ENCODE measurements around the gene F10. TPM values are rescaled to one million over a fixed set of nuclear protein-coding genes. Genes with fewer than 3 reads are reported as not detected.
"Not testable (repeated sequence)": the region's sequence is repeated elsewhere in the genome, so short reads cannot be mapped to it uniquely, and the experiment has no call there.

Gene F10
- total RNA-seq, 1 experiment from 2014 or later, result not detected

DNA sequence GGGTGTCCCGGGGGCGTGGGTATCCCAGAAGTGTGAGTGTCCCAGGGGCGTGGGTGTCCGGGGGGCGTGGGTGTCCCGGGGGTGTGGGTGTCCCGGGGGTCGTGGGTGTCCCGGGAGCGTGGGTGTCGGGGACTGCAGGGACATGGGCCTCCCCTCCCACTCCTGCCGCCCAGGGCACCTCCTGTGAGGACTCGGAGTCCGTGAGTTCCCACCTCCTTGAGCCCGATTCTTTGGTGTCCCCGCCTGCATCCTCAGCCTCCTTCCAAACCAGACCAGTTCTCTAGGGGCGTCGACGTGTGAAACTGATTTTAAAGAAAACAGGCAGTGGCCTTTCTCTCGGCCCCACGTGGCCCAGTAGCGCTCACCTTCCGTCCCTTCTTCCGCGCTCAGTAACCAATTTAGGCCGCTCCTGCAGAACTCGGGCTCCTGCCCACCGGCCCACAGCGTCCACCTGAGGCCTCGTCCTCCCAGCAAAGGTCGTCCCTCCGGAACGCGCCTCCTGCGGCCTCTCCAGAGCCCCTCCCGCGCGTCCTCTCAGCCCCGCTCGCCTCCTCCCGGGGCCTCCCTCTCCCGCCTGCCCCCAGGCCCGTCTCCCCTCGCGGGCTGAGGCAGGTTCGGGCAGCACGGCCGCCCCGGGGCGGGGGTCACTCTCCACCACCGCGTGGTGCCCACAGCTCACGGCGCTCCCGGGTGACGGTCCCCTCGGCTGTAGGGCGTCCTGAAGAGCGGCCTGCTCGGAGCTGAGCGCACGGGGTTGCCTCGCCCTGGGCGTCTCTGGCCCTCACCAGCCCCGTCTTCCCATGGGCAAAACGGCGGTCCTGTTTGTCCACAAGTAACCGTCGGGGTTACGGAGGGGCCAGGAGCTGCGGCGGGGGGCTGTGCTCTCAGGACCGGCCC lies 13.2 kb upstream of the F10 start:
- TF ChIP-seq, protein P1, sequence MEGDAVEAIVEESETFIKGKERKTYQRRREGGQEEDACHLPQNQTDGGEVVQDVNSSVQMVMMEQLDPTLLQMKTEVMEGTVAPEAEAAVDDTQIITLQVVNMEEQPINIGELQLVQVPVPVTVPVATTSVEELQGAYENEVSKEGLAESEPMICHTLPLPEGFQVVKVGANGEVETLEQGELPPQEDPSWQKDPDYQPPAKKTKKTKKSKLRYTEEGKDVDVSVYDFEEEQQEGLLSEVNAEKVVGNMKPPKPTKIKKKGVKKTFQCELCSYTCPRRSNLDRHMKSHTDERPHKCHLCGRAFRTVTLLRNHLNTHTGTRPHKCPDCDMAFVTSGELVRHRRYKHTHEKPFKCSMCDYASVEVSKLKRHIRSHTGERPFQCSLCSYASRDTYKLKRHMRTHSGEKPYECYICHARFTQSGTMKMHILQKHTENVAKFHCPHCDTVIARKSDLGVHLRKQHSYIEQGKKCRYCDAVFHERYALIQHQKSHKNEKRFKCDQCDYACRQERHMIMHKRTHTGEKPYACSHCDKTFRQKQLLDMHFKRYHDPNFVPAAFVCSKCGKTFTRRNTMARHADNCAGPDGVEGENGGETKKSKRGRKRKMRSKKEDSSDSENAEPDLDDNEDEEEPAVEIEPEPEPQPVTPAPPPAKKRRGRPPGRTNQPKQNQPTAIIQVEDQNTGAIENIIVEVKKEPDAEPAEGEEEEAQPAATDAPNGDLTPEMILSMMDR (conservative IDR thresholded peaks at IDR 0.05), result no peak
- no peak for TF ChIP-seq EZH2 (IDR thresholded peaks at IDR 0.05; ENCODE audit: low read depth)
- Histone ChIP-seq H3K27me3 (ENCODE audit: insufficient read depth, low read depth) (peaks cover 8% of the 10 kb centered on the region), H3K9me2 (ENCODE audit: insufficient read depth) (no peaks in the 10 kb centered on the region), H3K79me2 (ENCODE audit: low read depth) (no peaks in the 10 kb centered on the region), H3K4me3 (no peak overlapping the region), H4K20me1 (ENCODE audit: insufficient read depth) (no peaks in the 10 kb centered on the region; the same call in 1 of the 2 replicates), H3K9me3 (ENCODE audit: insufficient read depth, low read depth) (no peaks in the 10 kb centered on the region), H3F3A (ENCODE audit: insufficient read depth, low read depth) (peaks cover 15% of the 10 kb centered on the region), H3K4me1 (replicated peaks; ENCODE audit: insufficient read depth) (peaks cover 8% of the 10 kb centered on the region), H3K27ac (no peak overlapping the region), H2AFZ (no peak overlapping the region), H3K36me3 (ENCODE audit: low read depth) (no peaks in the 10 kb centered on the region), H3K4me2 (no peak overlapping the region)
- CTCF ChIA-PET, result no interaction called here
- no TSS peak for BruUV-seq (replicated peaks)
- intact Hi-C loops (cut with micrococcal nuclease; ENCODE audit: unreplicated experiment), result no loop called here
- POLR2A ChIA-PET (ENCODE audit: unreplicated experiment), result no interaction called here
- DNase-seq, result no peak

DNA sequence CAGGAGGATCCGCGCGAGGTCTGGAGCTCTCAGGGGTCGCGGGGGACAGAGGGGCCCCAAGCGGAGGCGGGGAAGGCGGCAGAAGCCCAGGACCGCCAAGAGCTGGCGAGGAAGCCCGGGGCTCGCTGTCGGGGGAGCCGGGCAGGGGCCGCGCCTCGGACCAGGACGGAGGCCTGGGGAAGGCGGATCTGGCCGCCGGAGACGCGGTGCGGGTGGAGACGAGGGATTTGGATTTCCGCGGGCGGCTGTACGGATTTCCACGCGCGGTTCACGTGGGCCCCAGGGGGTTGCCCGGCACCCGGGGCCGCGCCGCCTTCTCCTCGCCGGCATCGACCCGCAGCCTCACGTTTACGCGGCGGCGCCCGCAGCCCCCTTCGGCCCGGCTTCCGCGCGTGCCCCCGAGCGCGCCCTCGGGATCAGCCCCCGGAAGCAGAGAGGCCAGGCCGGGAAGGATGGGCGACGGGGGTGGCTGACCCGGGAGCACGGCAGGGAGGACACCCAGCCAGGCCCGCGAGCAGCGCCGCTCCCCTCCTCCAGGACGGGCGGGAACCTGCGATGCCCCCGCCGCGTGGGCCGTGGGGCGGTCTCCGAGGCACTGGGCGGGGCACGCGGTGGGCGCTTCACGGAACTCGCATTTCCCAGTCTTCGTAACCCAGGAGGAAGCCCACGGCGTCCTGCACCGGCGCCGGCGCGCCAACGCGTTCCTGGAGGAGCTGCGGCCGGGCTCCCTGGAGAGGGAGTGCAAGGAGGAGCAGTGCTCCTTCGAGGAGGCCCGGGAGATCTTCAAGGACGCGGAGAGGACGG lies 12.3 kb upstream of the F10 start:
- Histone ChIP-seq H3K27me3 (ENCODE audit: insufficient read depth, low read depth) (peaks cover 13% of the 10 kb centered on the region), H3K4me1 (replicated peaks; ENCODE audit: insufficient read depth) (peaks cover 5% of the 10 kb centered on the region), H3K79me2 (ENCODE audit: low read depth) (no peaks in the 10 kb centered on the region), H3K27ac (no peak overlapping the region), H3F3A (ENCODE audit: insufficient read depth, low read depth) (peaks cover 8% of the 10 kb centered on the region), H3K9me2 (ENCODE audit: insufficient read depth) (no peaks in the 10 kb centered on the region), H2AFZ (no peak overlapping the region), H4K20me1 (ENCODE audit: insufficient read depth) (no peaks in the 10 kb centered on the region; the same call in 1 of the 2 replicates), H3K9me3 (ENCODE audit: insufficient read depth, low read depth) (no peaks in the 10 kb centered on the region), H3K36me3 (ENCODE audit: low read depth) (no peaks in the 10 kb centered on the region), H3K4me3 (no peak overlapping the region), H3K4me2 (no peak overlapping the region)
- no TSS peak for BruUV-seq (replicated peaks)
- no peak for DNase-seq
- intact Hi-C loops (cut with micrococcal nuclease; ENCODE audit: unreplicated experiment), result no loop called here
- no peak for TF ChIP-seq EZH2 (IDR thresholded peaks at IDR 0.05; ENCODE audit: low read depth)
- TF ChIP-seq, protein P1 (conservative IDR thresholded peaks at IDR 0.05), result no peak
- ChIA-PET POLR2A (ENCODE audit: unreplicated experiment) (no interaction called here), CTCF (no interaction called here)

- H3K9me3 ChIP-seq (ENCODE audit: insufficient read depth, low read depth), result no peaks in the 10 kb centered on the region
- intact Hi-C loops (cut with micrococcal nuclease; ENCODE audit: unreplicated experiment), result no loop called here
- H3K27ac ChIP-seq, result no peak overlapping the region
- H3K4me1 ChIP-seq (replicated peaks; ENCODE audit: insufficient read depth), result no peaks in the 10 kb centered on the region
- POLR2A ChIA-PET (ENCODE audit: unreplicated experiment), result no interaction called here
- no peaks in the 10 kb centered on the region for H4K20me1 ChIP-seq (ENCODE audit: insufficient read depth)
- TF ChIP-seq, protein P1 (conservative IDR thresholded peaks at IDR 0.05), result no peak
- TF ChIP-seq EZH2 (IDR thresholded peaks at IDR 0.05; ENCODE audit: low read depth), result no peak
- H2AFZ ChIP-seq, result no peak overlapping the region
- H3K27me3 ChIP-seq (ENCODE audit: insufficient read depth, low read depth), result peaks cover 13% of the 10 kb centered on the region
- BruUV-seq (replicated peaks), result no TSS peak
- H3K79me2 ChIP-seq (ENCODE audit: low read depth), result no peaks in the 10 kb centered on the region
- peaks cover 2% of the 10 kb centered on the region; the same call in 1 of the 2 replicates for H3F3A ChIP-seq (ENCODE audit: insufficient read depth, low read depth)
- H3K36me3 ChIP-seq (ENCODE audit: low read depth), result no peaks in the 10 kb centered on the region
- no peak overlapping the region for H3K4me2 ChIP-seq
- H3K4me3 ChIP-seq, result no peak overlapping the region
- no peak for DNase-seq
- CTCF ChIA-PET, result no interaction called here
- H3K9me2 ChIP-seq (ENCODE audit: insufficient read depth), result no peaks in the 10 kb centered on the region
Observed at GRCh38 chr13:113110852-113111315, 11.7 kb upstream of the F10 start.

- H3K27ac ChIP-seq; H3K4me3 ChIP-seq; H4K20me1 ChIP-seq (ENCODE audit: insufficient read depth); DNase-seq; CTCF ChIA-PET; BruUV-seq (replicated peaks); POLR2A ChIA-PET (ENCODE audit: unreplicated experiment); H3F3A ChIP-seq (ENCODE audit: insufficient read depth, low read depth); H3K4me2 ChIP-seq; H3K36me3 ChIP-seq (ENCODE audit: low read depth); H3K9me3 ChIP-seq (ENCODE audit: insufficient read depth, low read depth); H3K9me2 ChIP-seq (ENCODE audit: insufficient read depth); intact Hi-C loops (cut with micrococcal nuclease; ENCODE audit: unreplicated experiment); H3K4me1 ChIP-seq (replicated peaks; ENCODE audit: insufficient read depth); H2AFZ ChIP-seq; H3K79me2 ChIP-seq (ENCODE audit: low read depth): not testable (repeated sequence)
- peaks cover 16% of the 10 kb centered on the region for H3K27me3 ChIP-seq (ENCODE audit: insufficient read depth, low read depth)
Observed at GRCh38 chr13:113111821-113112220, 10.8 kb upstream of the F10 start.

GRCh38 chr13:113112475-113112874 lies 10.1 kb upstream of the F10 start:
- H3K9me3 ChIP-seq (ENCODE audit: insufficient read depth, low read depth); BruUV-seq (replicated peaks); H3K79me2 ChIP-seq (ENCODE audit: low read depth); H3K9me2 ChIP-seq (ENCODE audit: insufficient read depth); H3K4me1 ChIP-seq (replicated peaks; ENCODE audit: insufficient read depth); DNase-seq; H3F3A ChIP-seq (ENCODE audit: insufficient read depth, low read depth); H3K27ac ChIP-seq; H4K20me1 ChIP-seq (ENCODE audit: insufficient read depth); H3K4me3 ChIP-seq; POLR2A ChIA-PET (ENCODE audit: unreplicated experiment); CTCF ChIA-PET; intact Hi-C loops (cut with micrococcal nuclease; ENCODE audit: unreplicated experiment); H2AFZ ChIP-seq; H3K36me3 ChIP-seq (ENCODE audit: low read depth); H3K4me2 ChIP-seq: not testable (repeated sequence)
- H3K27me3 ChIP-seq (ENCODE audit: insufficient read depth, low read depth), result peaks cover 21% of the 10 kb centered on the region

Measured in PC-9 (cell line).